NOMO-1 (cell line): ENCODE data around the gene SPAG8.

ENCODE experiments used
- DNase-seq, 2 experiments: peaks; one replicate each; lab custom pipeline; 2025; ENCODE audit not compliant: unreplicated experiment in 2 of 2; lab: John Stamatoyannopoulos, UW

Gene SPAG8

GRCh38 chr9:35813434-35814105, 1.5 kb upstream of the SPAG8 start:
- DNase-seq = no peak

- no peak for DNase-seq
These were observed 559 bp downstream of the SPAG8 start for GRCh38 chr9:35811381-35812024.

- DNase-seq = no peak
These were observed 1.9 kb downstream of the SPAG8 start for GRCh38 chr9:35810122-35810521.

GRCh38 chr9:35808433-35808832, 3.6 kb downstream of the SPAG8 start:
- no peak for DNase-seq

- no peak for DNase-seq
These were observed 6.0 kb downstream of the SPAG8 start for GRCh38 chr9:35806101-35806500.

GRCh38 chr9:35801328-35802128, 10.5 kb downstream of the SPAG8 start:
- no peak for DNase-seq

GRCh38 chr9:35800530-35800929, 11.5 kb downstream of the SPAG8 start:
- DNase-seq = no peak

GRCh38 chr9:35798658-35799374, 13.2 kb downstream of the SPAG8 start:
- DNase-seq = no peak

GRCh38 chr9:35797311-35798109, 14.6 kb downstream of the SPAG8 start:
- DNase-seq = no peak

GRCh38 chr9:35795695-35796094, 16.4 kb downstream of the SPAG8 start:
- no peak for DNase-seq

- DNase-seq = no peak
These were observed 18.6 kb downstream of the SPAG8 start for GRCh38 chr9:35793461-35793860.

GRCh38 chr9:35792826-35793225, 19.2 kb downstream of the SPAG8 start:
- DNase-seq = no peak

- no peak for DNase-seq
These were observed 19.8 kb downstream of the SPAG8 start for GRCh38 chr9:35792024-35792813.

GRCh38 chr9:35791297-35791921, 20.7 kb downstream of the SPAG8 start, which contains the start of gene NPR2:
NPR2 (plus strand) TSS chr9:35791591; CDS start chr9:35792409, 818 bp downstream.
- DNase-seq = no peak

- peak; percentile 74 to 75 for DNase-seq
These were observed 21.4 kb downstream of the SPAG8 start for GRCh38 chr9:35790385-35791296.

GRCh38 chr9:35790025-35790384, 22.1 kb downstream of the SPAG8 start:
- no peak for DNase-seq

GRCh38 chr9:35789541-35789940, 22.5 kb downstream of the SPAG8 start:
- DNase-seq = no peak

GRCh38 chr9:35783418-35783817, 28.6 kb downstream of the SPAG8 start:
- DNase-seq = no peak
